Loucy (cell line): Measurements from ENCODE around the gene AFAP1L1.

Source experiments
- EZH2phosphoT487 ChIP-seq: fragments of 200-600 bp; IDR thresholded peaks from 2 replicates; pipeline ENCODE4 v1.6.1; 2018; ENCODE audit warnings: antibody characterized with exemption, mild to moderate bottlenecking, moderate library complexity, borderline replicate concordance
- TF ChIP-seq, protein P1 (sequence below): fragments of 200-600 bp; sonication (generic); conservative IDR thresholded peaks from 2 replicates; pipeline ENCODE4 v1.5.1; 2014; ENCODE audit warnings: mild to moderate bottlenecking, antibody characterized with exemption, low read length

- TF ChIP-seq, protein P1, sequence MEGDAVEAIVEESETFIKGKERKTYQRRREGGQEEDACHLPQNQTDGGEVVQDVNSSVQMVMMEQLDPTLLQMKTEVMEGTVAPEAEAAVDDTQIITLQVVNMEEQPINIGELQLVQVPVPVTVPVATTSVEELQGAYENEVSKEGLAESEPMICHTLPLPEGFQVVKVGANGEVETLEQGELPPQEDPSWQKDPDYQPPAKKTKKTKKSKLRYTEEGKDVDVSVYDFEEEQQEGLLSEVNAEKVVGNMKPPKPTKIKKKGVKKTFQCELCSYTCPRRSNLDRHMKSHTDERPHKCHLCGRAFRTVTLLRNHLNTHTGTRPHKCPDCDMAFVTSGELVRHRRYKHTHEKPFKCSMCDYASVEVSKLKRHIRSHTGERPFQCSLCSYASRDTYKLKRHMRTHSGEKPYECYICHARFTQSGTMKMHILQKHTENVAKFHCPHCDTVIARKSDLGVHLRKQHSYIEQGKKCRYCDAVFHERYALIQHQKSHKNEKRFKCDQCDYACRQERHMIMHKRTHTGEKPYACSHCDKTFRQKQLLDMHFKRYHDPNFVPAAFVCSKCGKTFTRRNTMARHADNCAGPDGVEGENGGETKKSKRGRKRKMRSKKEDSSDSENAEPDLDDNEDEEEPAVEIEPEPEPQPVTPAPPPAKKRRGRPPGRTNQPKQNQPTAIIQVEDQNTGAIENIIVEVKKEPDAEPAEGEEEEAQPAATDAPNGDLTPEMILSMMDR, result no peak
- TF ChIP-seq EZH2phosphoT487, result no peak
Observed at GRCh38 chr5:149289301-149289700, 17.6 kb downstream of the AFAP1L1 start.
